22Rv1 (cell line): ENCODE data around the gene MED19.

ENCODE experiments used
- ZFX ChIP-seq: fragments of 450-650 bp; IDR thresholded peaks from 2 replicates; pipeline ENCODE4 v1.6.1; 2017; ENCODE audit warnings: antibody characterized with exemption, borderline replicate concordance
- TF ChIP-seq, protein P1 (sequence below): fragments of 450-650 bp; IDR thresholded peaks from 2 replicates; pipeline ENCODE4 v1.5.1; 2017; ENCODE audit warnings: mild to moderate bottlenecking

DNA sequence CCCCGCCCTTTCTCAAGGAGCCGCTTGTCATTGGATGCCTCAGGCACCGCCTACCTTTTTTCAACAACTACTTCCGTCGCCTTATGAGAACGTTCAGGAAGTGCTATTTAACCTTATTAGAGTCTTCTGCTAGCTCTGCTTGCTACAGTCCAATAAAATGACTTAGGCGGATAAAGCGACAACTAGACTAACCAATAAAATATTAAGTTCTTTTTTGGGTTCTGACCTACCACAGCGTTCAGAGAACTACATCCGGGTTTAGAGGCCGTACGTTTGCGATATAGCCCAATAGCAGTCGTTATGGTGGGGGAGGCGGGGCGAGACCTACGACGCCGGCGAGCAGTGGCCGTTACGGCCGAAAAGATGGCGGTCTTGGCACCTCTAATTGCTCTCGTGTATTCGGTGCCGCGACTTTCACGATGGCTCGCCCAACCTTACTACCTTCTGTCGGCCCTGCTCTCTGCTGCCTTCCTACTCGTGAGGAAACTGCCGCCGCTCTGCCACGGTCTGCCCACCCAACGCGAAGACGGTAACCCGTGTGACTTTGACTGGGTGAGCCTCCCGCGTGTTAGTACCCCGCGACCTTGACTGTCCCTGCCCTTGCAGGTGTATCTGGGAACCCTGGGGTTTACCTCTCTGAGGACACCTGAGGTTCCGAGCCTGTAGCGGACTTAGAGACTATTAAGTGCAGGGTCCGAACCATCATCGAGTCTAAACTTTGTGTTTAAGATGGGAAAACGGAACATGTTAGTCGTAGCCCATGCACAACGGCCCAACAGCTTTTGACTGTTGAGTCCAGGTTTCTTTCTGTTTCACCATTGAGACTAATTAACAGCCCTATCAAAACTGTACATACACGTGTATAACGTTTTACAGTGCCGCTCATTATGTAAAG, 488 bp upstream of the MED19 start, which contains the start of gene TMX2:
- TF ChIP-seq, protein P1, sequence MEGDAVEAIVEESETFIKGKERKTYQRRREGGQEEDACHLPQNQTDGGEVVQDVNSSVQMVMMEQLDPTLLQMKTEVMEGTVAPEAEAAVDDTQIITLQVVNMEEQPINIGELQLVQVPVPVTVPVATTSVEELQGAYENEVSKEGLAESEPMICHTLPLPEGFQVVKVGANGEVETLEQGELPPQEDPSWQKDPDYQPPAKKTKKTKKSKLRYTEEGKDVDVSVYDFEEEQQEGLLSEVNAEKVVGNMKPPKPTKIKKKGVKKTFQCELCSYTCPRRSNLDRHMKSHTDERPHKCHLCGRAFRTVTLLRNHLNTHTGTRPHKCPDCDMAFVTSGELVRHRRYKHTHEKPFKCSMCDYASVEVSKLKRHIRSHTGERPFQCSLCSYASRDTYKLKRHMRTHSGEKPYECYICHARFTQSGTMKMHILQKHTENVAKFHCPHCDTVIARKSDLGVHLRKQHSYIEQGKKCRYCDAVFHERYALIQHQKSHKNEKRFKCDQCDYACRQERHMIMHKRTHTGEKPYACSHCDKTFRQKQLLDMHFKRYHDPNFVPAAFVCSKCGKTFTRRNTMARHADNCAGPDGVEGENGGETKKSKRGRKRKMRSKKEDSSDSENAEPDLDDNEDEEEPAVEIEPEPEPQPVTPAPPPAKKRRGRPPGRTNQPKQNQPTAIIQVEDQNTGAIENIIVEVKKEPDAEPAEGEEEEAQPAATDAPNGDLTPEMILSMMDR, result no peak
- TF ChIP-seq ZFX, result no peak
